GM12874 (cell line): ENCODE data around the gene TMEM165.

Experiments
- TF ChIP-seq, protein P1 (sequence below): IDR thresholded peaks from 2 replicates; pipeline ENCODE4 v1.5.1; 2011; ENCODE audit warnings: low read depth, mild to moderate bottlenecking, control low read depth, low read length, moderate library complexity; ENCODE audit not compliant: insufficient read depth

The TMEM165 gene

DNA sequence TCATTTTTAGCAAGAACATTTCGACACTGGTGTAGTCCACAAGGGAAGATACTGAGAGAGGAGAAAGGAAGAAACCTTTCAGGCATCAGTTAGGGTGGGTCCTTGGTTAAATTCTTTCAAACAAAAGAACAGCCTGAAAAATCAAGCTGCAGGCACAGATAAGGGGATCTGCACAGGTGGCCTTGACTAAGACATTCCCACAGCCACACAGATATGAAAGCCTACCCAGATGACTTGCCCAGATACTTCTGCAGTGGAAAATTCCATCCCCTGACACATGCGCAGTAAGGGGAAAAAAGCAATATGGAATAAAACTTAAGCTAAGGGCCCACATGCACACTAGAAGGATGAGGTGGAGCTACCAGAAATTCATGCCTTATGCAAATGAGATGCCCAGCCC, 8.9 kb upstream of the TMEM165 start:
- TF ChIP-seq, protein P1, sequence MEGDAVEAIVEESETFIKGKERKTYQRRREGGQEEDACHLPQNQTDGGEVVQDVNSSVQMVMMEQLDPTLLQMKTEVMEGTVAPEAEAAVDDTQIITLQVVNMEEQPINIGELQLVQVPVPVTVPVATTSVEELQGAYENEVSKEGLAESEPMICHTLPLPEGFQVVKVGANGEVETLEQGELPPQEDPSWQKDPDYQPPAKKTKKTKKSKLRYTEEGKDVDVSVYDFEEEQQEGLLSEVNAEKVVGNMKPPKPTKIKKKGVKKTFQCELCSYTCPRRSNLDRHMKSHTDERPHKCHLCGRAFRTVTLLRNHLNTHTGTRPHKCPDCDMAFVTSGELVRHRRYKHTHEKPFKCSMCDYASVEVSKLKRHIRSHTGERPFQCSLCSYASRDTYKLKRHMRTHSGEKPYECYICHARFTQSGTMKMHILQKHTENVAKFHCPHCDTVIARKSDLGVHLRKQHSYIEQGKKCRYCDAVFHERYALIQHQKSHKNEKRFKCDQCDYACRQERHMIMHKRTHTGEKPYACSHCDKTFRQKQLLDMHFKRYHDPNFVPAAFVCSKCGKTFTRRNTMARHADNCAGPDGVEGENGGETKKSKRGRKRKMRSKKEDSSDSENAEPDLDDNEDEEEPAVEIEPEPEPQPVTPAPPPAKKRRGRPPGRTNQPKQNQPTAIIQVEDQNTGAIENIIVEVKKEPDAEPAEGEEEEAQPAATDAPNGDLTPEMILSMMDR = no peak

DNA sequence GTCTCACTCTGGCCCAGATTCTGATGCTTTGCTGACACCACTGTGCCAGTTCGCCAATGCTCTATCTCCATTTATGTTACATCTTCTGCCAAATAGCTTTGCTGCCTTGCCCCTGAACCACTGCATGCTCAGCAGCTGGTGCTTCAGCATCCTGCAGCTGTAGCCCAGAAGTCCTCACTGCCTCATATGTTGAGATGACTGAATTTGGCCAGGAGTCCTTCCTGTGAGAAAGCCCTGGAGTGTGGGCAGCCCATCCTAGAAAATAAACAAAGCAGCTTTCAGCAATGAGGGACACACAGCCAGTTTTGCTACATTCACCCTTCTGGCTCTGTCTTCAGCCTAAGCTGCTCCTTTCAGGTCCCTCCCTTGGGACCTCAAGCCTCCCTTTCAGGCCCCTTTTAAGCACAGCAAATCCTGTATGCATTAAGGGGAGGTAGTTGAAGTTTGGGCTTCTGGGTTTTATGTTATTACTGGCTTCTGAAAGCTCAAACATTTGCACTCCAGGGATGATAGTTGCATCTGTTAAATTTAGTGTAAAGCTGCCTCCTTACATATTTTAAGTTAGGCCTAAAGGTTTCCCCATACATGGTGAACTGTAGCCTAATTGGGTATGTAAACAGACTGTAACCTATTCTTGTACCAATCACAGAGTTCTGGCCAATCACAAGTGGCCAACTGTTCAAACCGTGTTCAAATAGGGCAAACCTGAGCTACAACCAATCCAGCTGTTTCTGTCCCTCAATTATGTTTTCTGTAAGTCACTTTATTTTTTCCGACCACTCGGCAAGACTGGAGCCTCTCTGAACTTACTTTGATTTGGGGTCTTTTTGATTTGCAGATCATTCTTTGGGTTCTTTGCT, 2.1 kb upstream of the TMEM165 start:
- TF ChIP-seq, protein P1 = no peak

DNA sequence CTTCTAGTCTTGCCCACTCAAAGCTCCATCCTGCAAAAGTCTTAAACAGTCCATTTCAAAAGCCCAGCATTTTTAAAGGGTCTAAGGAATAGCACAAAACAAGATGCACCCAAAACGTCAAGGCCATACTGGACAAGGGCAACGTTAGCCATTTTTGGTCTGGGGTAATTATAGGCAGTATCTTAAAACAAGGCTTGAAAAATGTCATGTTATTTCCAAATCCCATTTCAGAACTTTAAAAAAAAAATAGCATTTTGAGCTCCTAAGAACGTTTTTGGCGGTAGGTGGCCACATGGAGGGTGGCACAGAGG, 584 bp upstream of the TMEM165 start:
- TF ChIP-seq, protein P1 = no peak

DNA sequence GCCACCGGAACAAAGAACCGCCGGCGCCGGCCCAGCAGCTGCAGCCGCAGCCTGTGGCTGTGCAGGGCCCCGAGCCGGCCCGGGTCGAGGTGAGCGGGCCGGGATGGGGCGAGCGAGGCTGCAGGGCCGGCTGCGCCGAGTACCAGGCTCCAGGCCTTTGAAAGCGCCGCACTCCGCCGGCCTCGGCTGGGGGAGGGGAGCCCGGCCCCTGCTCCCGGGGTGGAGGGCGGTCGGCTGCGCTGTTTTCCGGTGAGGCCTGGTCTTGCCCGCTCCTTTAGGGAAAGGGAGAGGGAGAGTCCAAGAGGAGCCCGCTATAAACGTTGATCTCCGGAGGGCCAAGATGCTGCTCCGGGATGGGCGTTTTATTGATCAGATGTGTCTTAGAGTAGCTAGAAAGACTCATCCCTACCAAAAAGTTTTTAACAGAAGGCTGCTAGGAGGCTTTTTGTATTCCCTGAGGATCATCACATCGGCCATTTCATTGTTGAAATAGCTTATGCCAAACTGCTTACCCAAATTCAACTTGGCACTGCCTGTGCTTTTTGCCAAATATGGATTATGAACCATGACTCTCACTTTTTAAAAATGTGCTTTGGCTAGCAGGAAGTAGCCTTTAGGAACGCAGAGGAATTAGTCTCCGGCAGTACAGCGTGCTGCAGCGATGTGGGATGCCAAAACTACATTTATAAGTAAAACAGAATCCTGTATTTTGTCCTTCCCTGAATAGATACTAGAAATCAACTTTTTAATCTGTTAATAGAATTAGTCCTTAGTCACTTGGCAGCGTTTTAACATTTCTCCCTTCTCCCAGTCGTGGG, 760 bp downstream of the TMEM165 start:
- TF ChIP-seq, protein P1 = no peak

DNA sequence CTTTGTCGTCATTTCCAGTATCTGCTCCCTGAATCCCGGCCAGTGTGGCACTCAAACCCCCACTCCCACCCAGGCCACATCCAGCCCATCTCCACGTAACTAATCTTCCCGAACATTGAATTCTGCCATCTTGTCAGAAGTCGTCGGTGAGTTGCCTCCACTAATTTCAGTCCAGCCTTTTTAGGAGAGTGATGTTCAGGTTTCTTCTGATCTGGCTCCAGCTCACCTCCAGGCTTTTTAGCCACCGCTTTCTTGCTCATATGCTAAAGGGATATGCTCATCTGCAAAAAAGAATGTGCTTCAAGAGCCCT, 1.3 kb downstream of the TMEM165 start:
- TF ChIP-seq, protein P1 = no peak

DNA sequence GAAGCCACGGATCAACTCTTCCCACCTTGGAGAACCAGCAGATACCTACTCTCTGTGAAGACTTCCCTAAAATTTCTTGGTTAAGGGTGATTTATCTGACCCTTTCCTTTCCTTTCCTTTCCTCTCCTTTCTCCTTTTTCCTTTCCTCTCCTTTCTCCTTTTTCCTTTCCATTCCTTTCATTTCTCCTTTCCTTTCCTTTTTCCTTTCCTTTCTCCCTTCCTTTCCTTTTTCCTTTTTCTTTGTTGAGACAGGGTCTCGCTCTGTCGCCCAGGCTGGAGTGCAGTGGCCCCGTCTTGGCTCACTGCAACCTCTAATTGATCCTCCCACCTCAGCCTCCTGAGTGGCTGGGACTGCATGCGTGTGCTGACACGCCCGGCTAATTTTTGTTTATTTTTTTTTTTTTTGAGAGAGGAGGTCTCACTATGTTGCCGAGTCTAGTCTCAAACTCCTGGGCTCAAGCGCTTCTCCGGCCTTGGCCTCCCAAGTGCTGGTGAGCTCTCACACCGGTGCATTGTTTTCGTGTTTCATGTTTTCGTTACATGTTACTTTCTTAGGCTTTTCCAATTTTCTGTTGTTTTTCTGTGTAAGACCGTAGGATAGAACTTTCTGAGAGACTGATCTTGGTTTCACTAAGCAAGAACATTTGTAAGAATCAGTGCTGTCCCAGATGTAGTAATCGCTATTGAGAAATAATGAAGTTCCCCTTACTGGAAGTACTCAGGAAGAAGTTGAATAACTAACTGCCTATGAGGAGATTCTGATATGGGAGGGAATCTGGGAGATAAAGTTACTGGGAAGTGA, 2.0 kb downstream of the TMEM165 start:
- TF ChIP-seq, protein P1 = no peak

DNA sequence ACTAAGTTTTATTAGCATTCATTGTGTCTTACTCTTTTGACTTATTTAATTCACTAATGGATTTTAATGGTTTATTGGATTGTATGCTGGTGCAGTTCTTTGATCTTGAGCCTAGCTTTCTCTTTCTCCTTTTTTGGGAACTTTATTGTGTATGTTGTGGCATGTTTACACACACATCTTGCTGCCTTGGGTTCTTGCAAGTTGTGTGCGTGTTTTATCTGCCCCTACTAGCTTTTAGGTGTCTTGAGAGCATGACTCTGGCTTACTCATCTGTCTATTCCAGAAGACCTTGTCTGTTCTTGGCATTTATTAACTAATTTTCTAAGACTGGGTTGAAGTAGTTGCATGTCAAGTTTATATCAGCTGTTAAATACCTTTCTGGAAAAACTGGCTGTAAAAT, 2.7 kb downstream of the TMEM165 start:
- TF ChIP-seq, protein P1 = no peak
